KOPT-K1 (cell line): ENCODE measurements around the gene TWIST1.

Source experiments
- H3K27ac ChIP-seq: fragments of 200-600 bp; sonication (generic); 2 replicates; pipeline ENCODE4 v1.5.1; 2016; ENCODE audit warnings: antibody characterized with exemption, mild to moderate bottlenecking, low read depth, low read length; ENCODE audit not compliant: poor library complexity, severe bottlenecking
- H3K36me3 ChIP-seq: fragments of 200-600 bp; sonication (generic); 2 replicates; pipeline ENCODE4 v1.5.1; 2017; ENCODE audit warnings: antibody characterized with exemption, mild to moderate bottlenecking, low read length, moderate library complexity; ENCODE audit not compliant: insufficient read depth
- H3K9me3 ChIP-seq: fragments of 200-600 bp; sonication (generic); 2 replicates; pipeline ENCODE4 v1.5.1; 2017; ENCODE audit warnings: antibody characterized with exemption, low read length, mild to moderate bottlenecking; ENCODE audit not compliant: insufficient read depth, poor library complexity, severe bottlenecking

TWIST1 gene

GRCh38 chr7:19090526-19090925 lies 26.9 kb downstream of the TWIST1 start:
- Histone ChIP-seq H3K9me3 (no peaks in the 10 kb centered on the region), H3K36me3 (no peaks in the 10 kb centered on the region), H3K27ac (no peak overlapping the region)

GRCh38 chr7:19089797-19090196 lies 27.6 kb downstream of the TWIST1 start:
- Histone ChIP-seq H3K27ac (no peak overlapping the region), H3K9me3 (no peaks in the 10 kb centered on the region), H3K36me3 (no peaks in the 10 kb centered on the region)

GRCh38 chr7:19089378-19089777 lies 28.1 kb downstream of the TWIST1 start:
- no peak overlapping the region for H3K27ac ChIP-seq
- no peaks in the 10 kb centered on the region for H3K36me3 ChIP-seq
- H3K9me3 ChIP-seq = no peaks in the 10 kb centered on the region

- no peak overlapping the region for H3K27ac ChIP-seq
- no peaks in the 10 kb centered on the region for H3K36me3 ChIP-seq
- no peaks in the 10 kb centered on the region for H3K9me3 ChIP-seq
These were observed 37.3 kb downstream of the TWIST1 start for GRCh38 chr7:19080093-19080492.

- Histone ChIP-seq H3K9me3 (no peaks in the 10 kb centered on the region), H3K36me3 (no peaks in the 10 kb centered on the region), H3K27ac (no peak overlapping the region)
These were observed 38.4 kb downstream of the TWIST1 start for GRCh38 chr7:19079066-19079465.

GRCh38 chr7:19069842-19070241 lies 47.6 kb downstream of the TWIST1 start:
- Histone ChIP-seq H3K27ac (no peak overlapping the region), H3K9me3 (no peaks in the 10 kb centered on the region), H3K36me3 (no peaks in the 10 kb centered on the region)

GRCh38 chr7:19066170-19066569 lies 51.3 kb downstream of the TWIST1 start:
- Histone ChIP-seq H3K9me3 (no peaks in the 10 kb centered on the region), H3K36me3 (no peaks in the 10 kb centered on the region), H3K27ac (no peak overlapping the region)
